Hepatocyte (in vitro differentiated cells): Measurements from ENCODE around the gene SYNDIG1.

Experiments used
- CTCF ChIP-seq: fragments of 200-600 bp; sonication (generic); IDR thresholded peaks from 2 replicates; pipeline ENCODE4 v1.5.1; 2016; ENCODE audit warnings: antibody characterized with exemption, mild to moderate bottlenecking; ENCODE audit not compliant: poor library complexity
- EZH2 ChIP-seq: fragments of 200-600 bp; sonication (generic); IDR thresholded peaks from 2 replicates; pipeline ENCODE4 v1.6.1; 2016; ENCODE audit warnings: antibody characterized with exemption, mild to moderate bottlenecking, borderline replicate concordance
- EZH2phosphoT487 ChIP-seq: fragments of 200-600 bp; sonication (generic); IDR thresholded peaks from one replicate; pipeline ENCODE4 v1.6.1; 2018; ENCODE audit warnings: antibody characterized with exemption, mild to moderate bottlenecking, low read depth, moderate library complexity; ENCODE audit not compliant: unreplicated experiment, severe bottlenecking

- TF ChIP-seq CTCF (no peak), EZH2phosphoT487 (no peak), EZH2 (no peak)
Observed at GRCh38 chr20:24672886-24673677, 203.7 kb downstream of the SYNDIG1 start.
